HepG2 (cell line): ENCODE results near the gene VEGFA. TPM values are rescaled to one million over a fixed set of nuclear protein-coding genes. Genes with fewer than 3 reads are reported as not detected.

Experiments
- FOXP1 ChIP-seq, 2 experiments: fragments of 450-650 bp in 1 of 2; IDR thresholded peaks; 2 replicates each; pipeline ENCODE4 v1.6.1; 2017 to 2018; ENCODE audit warnings: antibody characterized with exemption in 1 of 2
- HIC2 ChIP-seq: sonication (generic); formaldehyde crosslinking; IDR thresholded peaks from 2 replicates; pipeline ENCODE4 v1.9.0; 2022; ENCODE audit warnings: low read depth, missing genetic modification reagents
- HNRNPLL ChIP-seq: fragments of 200-400 bp; formaldehyde crosslinking; IDR thresholded peaks from 2 replicates; pipeline ENCODE4 v1.6.1; 2017; ENCODE audit warnings: mild to moderate bottlenecking, low read depth, low read length; ENCODE audit not compliant: poor library complexity, severe bottlenecking
- MXD3 ChIP-seq: IDR thresholded peaks from 2 replicates; pipeline ENCODE4 v1.6.1; 2016; ENCODE audit warnings: mild to moderate bottlenecking, missing biosample characterization, missing genetic modification reagents
- RARA ChIP-seq: IDR thresholded peaks from 2 replicates; pipeline ENCODE4 v1.6.1; 2016; ENCODE audit warnings: missing genetic modification reagents, missing compliant biosample characterization
- SOX13 ChIP-seq, 3 experiments: fragments of 450-650 bp in 1 of 3; sonication (generic) in 1 of 3; formaldehyde crosslinking in 1 of 3; IDR thresholded peaks in 2 of 3; conservative IDR thresholded peaks in 1 of 3; 2 replicates each; pipeline versions ENCODE4 v1.5.0 to v1.6.1; 2016 to 2020; ENCODE audit warnings: antibody characterized with exemption in 1 of 3, mild to moderate bottlenecking in 1 of 3, missing compliant biosample characterization in 1 of 3, missing genetic modification reagents in 1 of 3, moderate library complexity in 1 of 3
- STAT5B ChIP-seq: sonication (generic); formaldehyde crosslinking; IDR thresholded peaks from 2 replicates; pipeline ENCODE4 v1.4.0; 2020; ENCODE audit warnings: missing genetic modification reagents
- ZFX ChIP-seq: sonication (generic); formaldehyde crosslinking; IDR thresholded peaks from 2 replicates; pipeline ENCODE4 v1.4.0; 2020; ENCODE audit warnings: mild to moderate bottlenecking, low read depth, missing genetic modification reagents, moderate library complexity
- ZFY ChIP-seq: sonication (generic); formaldehyde crosslinking; IDR thresholded peaks from 2 replicates; pipeline ENCODE4 v1.4.0; 2020; ENCODE audit warnings: missing genetic modification reagents
- ZMYM3 ChIP-seq: sonication (generic); formaldehyde crosslinking; IDR thresholded peaks from 2 replicates; pipeline ENCODE4 v1.5.1; 2020; ENCODE audit warnings: mild to moderate bottlenecking, missing genetic modification reagents
- ZNF12 ChIP-seq: sonication (generic); formaldehyde crosslinking; IDR thresholded peaks from 2 replicates; pipeline ENCODE4 v1.5.0; 2020; ENCODE audit warnings: missing genetic modification reagents
- ZNF276 ChIP-seq: sonication (generic); formaldehyde crosslinking; IDR thresholded peaks from 2 replicates; pipeline ENCODE4 v1.4.0; 2020; ENCODE audit warnings: mild to moderate bottlenecking, low read depth, missing genetic modification reagents
- ZNF609 ChIP-seq: sonication (generic); formaldehyde crosslinking; IDR thresholded peaks from 2 replicates; pipeline ENCODE4 v1.4.0; 2020; ENCODE audit warnings: mild to moderate bottlenecking, missing genetic modification reagents, borderline replicate concordance
- ZNF850 ChIP-seq: sonication (generic); formaldehyde crosslinking; conservative IDR thresholded peaks from 2 replicates; pipeline ENCODE4 v1.9.0; 2021; ENCODE audit warnings: mild to moderate bottlenecking, missing genetic modification reagents
- polyA plus RNA-seq, 8 experiments: library from polyadenylated mRNA; depleted of rRNA in 3 of 8; stranded (reverse) in 7 of 8; unstranded in 1 of 8; fragments of >200 nt; fragmentation: Illumina TruSeq in 4 of 8; extraction: Trizol in 4 of 8; gene quantifications; 2 replicates each; pipeline versions ENCODE4 v1.2.1 to v1.2.3, GENCODE V29; 2011 to 2016; ENCODE audit warnings: low read depth in 4 of 8, missing spikeins in 1 of 8, mixed read lengths in 1 of 8; ENCODE audit not compliant: insufficient read depth in 1 of 8
- total RNA-seq, 5 experiments: library from RNA; depleted of rRNA; stranded (reverse); fragments of >200 nt; fragmentation: Illumina TruSeq; extraction: Trizol; gene quantifications; 2 replicates each; pipeline ENCODE4 v1.2.3, GENCODE V29; 2016; ENCODE audit warnings: low read depth in 1 of 5

Gene VEGFA
- total and polyA plus RNA-seq, 2 of the 13 experiments (the other 11 are each of a cell fraction or from before 2014, with no cell fraction given) = 68.1 to 629 TPM

- TF ChIP-seq STAT5B (CRISPR knock-in tag) = no peak
- peak; percentile 26; the same call in 1 of the 2 replicates for TF ChIP-seq ZNF850 (CRISPR knock-in tag)
- TF ChIP-seq HIC2 (CRISPR knock-in tag) = no peak; the same call in 1 of the 2 replicates
- no peak for TF ChIP-seq SOX13 (IDR thresholded peaks at IDR 0.05)
- peak in 1 of 2 experiments; percentile 29; a peak in 1 of 4 replicates for TF ChIP-seq SOX13 (CRISPR knock-in tag; conservative IDR thresholded peaks at IDR 0.05 in 1 of 2, IDR thresholded peaks at IDR 0.05 in 1 of 2)
- TF ChIP-seq ZMYM3 (CRISPR knock-in tag) = peak; percentile 45
- TF ChIP-seq ZNF12 (CRISPR knock-in tag) = no peak
- peak; percentile 27; the same call in 1 of the 2 replicates for TF ChIP-seq ZFY (CRISPR knock-in tag)
- peak; percentile 55 for TF ChIP-seq RARA (CRISPR knock-in tag)
- peak; percentile 73 for TF ChIP-seq ZFX
- TF ChIP-seq HNRNPLL = no peak
- no peak for TF ChIP-seq ZNF276 (CRISPR knock-in tag)
- no peak for TF ChIP-seq FOXP1 (IDR thresholded peaks at IDR 0.05)
- 0 out of 2 replicates have a peak, but pooled peaks have one; percentile 51 for TF ChIP-seq FOXP1 (CRISPR knock-in tag; IDR thresholded peaks at IDR 0.05)
- TF ChIP-seq ZNF609 (CRISPR knock-in tag) = no peak
- TF ChIP-seq MXD3 (CRISPR knock-in tag) = no peak
Measured at GRCh38 chr6:43767553-43768505, 2.2 kb upstream of the VEGFA start (continued).
